T1000 (cell line): Measurements from ENCODE around the gene STRIP1.
A peak's percentile ranks its signal among the peaks of the same experiment; 100 is the strongest.
"Not testable (repeated sequence)": the region's sequence is repeated elsewhere in the genome, so short reads cannot be mapped to it uniquely, and the experiment has no call there.

Source experiments
- DNase-seq: peaks from one replicate; lab custom pipeline; 2025; ENCODE audit warnings: mixed read lengths; lab: John Stamatoyannopoulos, UW

The STRIP1 gene

GRCh38 chr1:110007046-110007830 is 27.2 kb upstream of the STRIP1 start:
- no peak for DNase-seq

GRCh38 chr1:110008971-110009565 is 25.4 kb upstream of the STRIP1 start:
- no peak for DNase-seq

GRCh38 chr1:110011527-110012041 is 22.8 kb upstream of the STRIP1 start:
- no peak for DNase-seq

- no peak for DNase-seq
Measured at GRCh38 chr1:110012100-110012780, 22.2 kb upstream of the STRIP1 start.

GRCh38 chr1:110017792-110018191 is 16.6 kb upstream of the STRIP1 start:
- DNase-seq: no peak

GRCh38 chr1:110018396-110018795 is 16.0 kb upstream of the STRIP1 start:
- DNase-seq: no peak

- no peak for DNase-seq
Measured at GRCh38 chr1:110019770-110020169, 14.7 kb upstream of the STRIP1 start.

- no peak for DNase-seq
Measured at GRCh38 chr1:110021285-110021684, 13.1 kb upstream of the STRIP1 start.

GRCh38 chr1:110024613-110025012 is 9.8 kb upstream of the STRIP1 start:
- no peak for DNase-seq

GRCh38 chr1:110030687-110031086 is 3.7 kb upstream of the STRIP1 start:
- DNase-seq: not testable (repeated sequence)

- DNase-seq: no peak
Measured at GRCh38 chr1:110032327-110032726, 2.1 kb upstream of the STRIP1 start.

- no peak for DNase-seq
Measured at GRCh38 chr1:110033421-110033820, 1.0 kb upstream of the STRIP1 start.

- DNase-seq: no peak
Measured at GRCh38 chr1:110034040-110034450, 379 bp upstream of the STRIP1 start.

GRCh38 chr1:110035236-110035752 is 870 bp downstream of the STRIP1 start:
- peak; percentile 52 for DNase-seq

- DNase-seq: no peak
Measured at GRCh38 chr1:110038271-110038670, 3.8 kb downstream of the STRIP1 start.

GRCh38 chr1:110039641-110040040 is 5.2 kb downstream of the STRIP1 start:
- no peak for DNase-seq

GRCh38 chr1:110040548-110040947 is 6.1 kb downstream of the STRIP1 start:
- DNase-seq: no peak

GRCh38 chr1:110043016-110043415 is 8.6 kb downstream of the STRIP1 start:
- no peak for DNase-seq

GRCh38 chr1:110047463-110047862 is 13.0 kb downstream of the STRIP1 start:
- no peak for DNase-seq

- DNase-seq: no peak
Measured at GRCh38 chr1:110048240-110048639, 13.8 kb downstream of the STRIP1 start.

- no peak for DNase-seq
Measured at GRCh38 chr1:110048923-110049601, 14.6 kb downstream of the STRIP1 start.
